Peyer's patch (tissue), 4 donors: ENCODE measurements around the gene USP47. TPM values are rescaled to one million over a fixed set of nuclear protein-coding genes. Genes with fewer than 3 reads are reported as not detected.

Experiments
- DNase-seq, 3 donors: peaks; one replicate each; pipeline ENCODE4 v3.0.0-alpha.2; 2017 to 2019
- H3K27ac ChIP-seq, 4 donors: fragments of 200-600 bp; sonication (generic); one replicate each; pipeline ENCODE4 v1.5.1; 2016 to 2019
- H3K27me3 ChIP-seq, 2 donors: fragments of 200-600 bp; sonication (generic); one replicate each; pipeline ENCODE4 v1.5.1; 2019
- H3K36me3 ChIP-seq, 3 donors: fragments of 200-600 bp; sonication (generic); one replicate each; pipeline ENCODE4 v1.5.1; 2016 to 2019
- H3K4me1 ChIP-seq, 4 donors: fragments of 200-600 bp; sonication (generic); one replicate each; pipeline ENCODE4 v1.5.1; 2016 to 2019
- H3K4me3 ChIP-seq, 4 donors: fragments of 200-600 bp; sonication (generic); 1 replicate in 3 of 4; 2 replicates in 1 of 4; pipeline ENCODE4 v1.5.1; 2016 to 2019; ENCODE audit warnings: mild to moderate bottlenecking in 1 of 4
- H3K9me3 ChIP-seq, 4 donors: fragments of 200-600 bp; sonication (generic); one replicate each; pipeline ENCODE4 v1.5.1; 2016 to 2019; ENCODE audit warnings: mild to moderate bottlenecking in 1 of 4
- CTCF ChIP-seq, 6 experiments: fragments of 450-650 bp in 4 of 6; fragments of 200-600 bp in 2 of 6; sonication (generic) in 1 of 6; IDR thresholded peaks; one replicate each; pipeline ENCODE4 v1.5.1; 2017 to 2019; ENCODE audit warnings: antibody characterized with exemption in 6 of 6, mild to moderate bottlenecking in 3 of 6, moderate library complexity in 1 of 6
- POLR2A ChIP-seq, 2 donors: fragments of 450-650 bp; IDR thresholded peaks; one replicate each; pipeline ENCODE4 v1.5.1; 2017; ENCODE audit warnings: antibody characterized with exemption in 2 of 2, mild to moderate bottlenecking in 2 of 2, moderate library complexity in 2 of 2
- total RNA-seq, 4 donors: library from RNA; depleted of rRNA; stranded (reverse); fragments of >200 nt; gene quantifications; one replicate each; pipeline ENCODE4 v1.1.0, GENCODE V29; 2016

USP47 gene
- total RNA-seq, 4 donors from 2014 or later: 62.5 to 170 (median 66.4) TPM

GRCh38 chr11:11996321-11997048, 154.7 kb downstream of the USP47 start:
- no peaks in the 10 kb centered on the region for H3K4me1 ChIP-seq
- H3K4me3 ChIP-seq: no peak overlapping the region
- TF ChIP-seq POLR2A (IDR thresholded peaks at IDR 0.05) (no peak), CTCF (IDR thresholded peaks at IDR 0.05) (no peak)
- no peak overlapping the region for H3K27ac ChIP-seq
- H3K27me3 ChIP-seq: no peaks in the 10 kb centered on the region
- no peak for DNase-seq
- no peaks in the 10 kb centered on the region for H3K36me3 ChIP-seq
- no peaks in the 10 kb centered on the region for H3K9me3 ChIP-seq

GRCh38 chr11:11997049-11997322, 155.2 kb downstream of the USP47 start:
- no peaks in the 10 kb centered on the region for H3K9me3 ChIP-seq
- TF ChIP-seq POLR2A (IDR thresholded peaks at IDR 0.05) (no peak), CTCF (IDR thresholded peaks at IDR 0.05) (no peak)
- H3K4me3 ChIP-seq: no peak overlapping the region
- H3K4me1 ChIP-seq: no peaks in the 10 kb centered on the region
- no peak overlapping the region for H3K27ac ChIP-seq
- DNase-seq: no peak
- no peaks in the 10 kb centered on the region for H3K36me3 ChIP-seq
- H3K27me3 ChIP-seq: no peaks in the 10 kb centered on the region

- Histone ChIP-seq H3K4me1 (no peaks in the 10 kb centered on the region), H3K27me3 (no peaks in the 10 kb centered on the region), H3K4me3 (no peak overlapping the region), H3K27ac (no peak overlapping the region), H3K9me3 (no peaks in the 10 kb centered on the region), H3K36me3 (no peaks in the 10 kb centered on the region)
- no peak for DNase-seq
- no peak for TF ChIP-seq POLR2A (IDR thresholded peaks at IDR 0.05)
Observed at GRCh38 chr11:11998091-11998781, 156.5 kb downstream of the USP47 start.

- H3K36me3 ChIP-seq: no peaks in the 10 kb centered on the region
- no peak for TF ChIP-seq POLR2A (IDR thresholded peaks at IDR 0.05)
- no peak for TF ChIP-seq CTCF (IDR thresholded peaks at IDR 0.05)
- no peaks in the 10 kb centered on the region for H3K27me3 ChIP-seq
- H3K4me3 ChIP-seq: no peak overlapping the region
- no peak for DNase-seq
- H3K9me3 ChIP-seq: no peaks in the 10 kb centered on the region
- H3K27ac ChIP-seq: no peak overlapping the region
- no peaks in the 10 kb centered on the region for H3K4me1 ChIP-seq
Observed at GRCh38 chr11:12001186-12001585, 159.4 kb downstream of the USP47 start.

- no peak for DNase-seq
- Histone ChIP-seq H3K27ac (no peak overlapping the region), H3K4me1 (peaks cover 0 to 6% (median 2%) of the 10 kb centered on the region in 4 donors), H3K36me3 (no peaks in the 10 kb centered on the region), H3K27me3 (peaks cover 0 to 11% of the 10 kb centered on the region in 2 donors), H3K4me3 (no peak overlapping the region), H3K9me3 (no peaks in the 10 kb centered on the region)
- TF ChIP-seq CTCF (IDR thresholded peaks at IDR 0.05): no peak
Observed at GRCh38 chr11:12003336-12003735, 161.6 kb downstream of the USP47 start.

- Histone ChIP-seq H3K36me3 (no peaks in the 10 kb centered on the region), H3K4me1 (peaks cover 0 to 11% (median 3%) of the 10 kb centered on the region in 4 donors), H3K4me3 (no peak overlapping the region), H3K27ac (no peak overlapping the region), H3K27me3 (peaks cover 0 to 14% of the 10 kb centered on the region in 2 donors), H3K9me3 (no peaks in the 10 kb centered on the region)
- TF ChIP-seq CTCF (IDR thresholded peaks at IDR 0.05) (no peak), POLR2A (IDR thresholded peaks at IDR 0.05) (no peak)
- DNase-seq: no peak
Observed at GRCh38 chr11:12003815-12004214, 162.0 kb downstream of the USP47 start.
